ENCODE results near the gene GREB1L. TPM values are rescaled to one million over a fixed set of nuclear protein-coding genes. Genes with fewer than 3 reads are reported as not detected.

The GREB1L gene
- polyA plus RNA-seq, 1 experiment: 2.7 TPM

DNA sequence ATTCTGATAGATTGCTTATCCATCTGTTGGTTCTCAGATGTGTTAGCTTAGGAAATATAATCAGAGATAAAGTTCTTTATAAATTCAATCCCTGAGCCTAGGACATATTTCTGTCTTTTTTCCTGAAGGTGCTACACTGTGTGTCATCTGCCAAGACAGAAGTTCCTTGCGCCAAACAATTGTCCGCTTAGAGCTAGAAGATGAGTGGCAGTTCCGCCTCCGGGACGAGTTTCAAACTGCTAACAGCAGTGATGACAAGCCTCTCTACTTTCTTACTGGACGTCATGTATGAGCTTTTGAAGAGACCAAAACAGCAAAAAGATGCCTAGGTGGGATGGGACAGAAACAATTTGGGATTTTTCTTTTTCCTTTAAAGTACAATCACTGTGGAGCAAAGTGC is 280.5 kb downstream of the GREB1L start:
- Histone ChIP-seq H3K4me3 (ENCODE audit: low read depth, low read length) (no peak overlapping the region), H3K27me3 (ENCODE audit: control insufficient read depth, insufficient read depth, low read length) (no peaks in the 10 kb centered on the region), H3K36me3 (ENCODE audit: control insufficient read depth, insufficient read depth, low read length) (peaks cover 3% of the 10 kb centered on the region)
- CTCF ChIA-PET: no interaction called here
- TF ChIP-seq, protein P1, sequence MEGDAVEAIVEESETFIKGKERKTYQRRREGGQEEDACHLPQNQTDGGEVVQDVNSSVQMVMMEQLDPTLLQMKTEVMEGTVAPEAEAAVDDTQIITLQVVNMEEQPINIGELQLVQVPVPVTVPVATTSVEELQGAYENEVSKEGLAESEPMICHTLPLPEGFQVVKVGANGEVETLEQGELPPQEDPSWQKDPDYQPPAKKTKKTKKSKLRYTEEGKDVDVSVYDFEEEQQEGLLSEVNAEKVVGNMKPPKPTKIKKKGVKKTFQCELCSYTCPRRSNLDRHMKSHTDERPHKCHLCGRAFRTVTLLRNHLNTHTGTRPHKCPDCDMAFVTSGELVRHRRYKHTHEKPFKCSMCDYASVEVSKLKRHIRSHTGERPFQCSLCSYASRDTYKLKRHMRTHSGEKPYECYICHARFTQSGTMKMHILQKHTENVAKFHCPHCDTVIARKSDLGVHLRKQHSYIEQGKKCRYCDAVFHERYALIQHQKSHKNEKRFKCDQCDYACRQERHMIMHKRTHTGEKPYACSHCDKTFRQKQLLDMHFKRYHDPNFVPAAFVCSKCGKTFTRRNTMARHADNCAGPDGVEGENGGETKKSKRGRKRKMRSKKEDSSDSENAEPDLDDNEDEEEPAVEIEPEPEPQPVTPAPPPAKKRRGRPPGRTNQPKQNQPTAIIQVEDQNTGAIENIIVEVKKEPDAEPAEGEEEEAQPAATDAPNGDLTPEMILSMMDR (IDR thresholded peaks at IDR 0.05; ENCODE audit: insufficient read depth, low read depth, low read length): no peak
- no peak for DNase-seq (ENCODE audit: low read depth)
- POLR2A ChIA-PET: no interaction called here

DNA sequence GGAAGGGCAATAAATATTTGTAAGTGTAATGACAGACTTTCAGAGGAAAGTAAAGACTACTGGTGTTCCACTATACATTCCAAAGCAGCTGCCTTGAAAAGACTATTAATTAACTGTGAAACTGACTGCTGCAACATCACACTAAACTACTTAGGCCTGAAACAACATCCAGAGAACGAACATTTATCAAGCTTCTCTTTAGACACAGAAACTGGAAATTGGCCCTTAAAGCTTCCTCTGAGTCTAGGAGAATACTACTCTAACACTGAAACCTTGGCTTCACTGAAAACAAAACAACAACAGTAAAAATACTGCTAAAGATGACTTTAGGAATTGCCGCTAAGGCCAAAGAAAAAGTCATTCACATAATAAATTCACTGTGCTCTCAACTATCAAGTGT is 283.9 kb downstream of the GREB1L start:
- TF ChIP-seq, protein P1 (IDR thresholded peaks at IDR 0.05; ENCODE audit: insufficient read depth, low read depth, low read length): no peak
- ChIA-PET CTCF (no interaction called here), POLR2A (no interaction called here)
- Histone ChIP-seq H3K4me3 (ENCODE audit: low read depth, low read length) (no peak overlapping the region), H3K36me3 (ENCODE audit: control insufficient read depth, insufficient read depth, low read length) (peaks cover 3% of the 10 kb centered on the region), H3K27me3 (ENCODE audit: control insufficient read depth, insufficient read depth, low read length) (no peaks in the 10 kb centered on the region)
- DNase-seq (ENCODE audit: low read depth): no peak

DNA sequence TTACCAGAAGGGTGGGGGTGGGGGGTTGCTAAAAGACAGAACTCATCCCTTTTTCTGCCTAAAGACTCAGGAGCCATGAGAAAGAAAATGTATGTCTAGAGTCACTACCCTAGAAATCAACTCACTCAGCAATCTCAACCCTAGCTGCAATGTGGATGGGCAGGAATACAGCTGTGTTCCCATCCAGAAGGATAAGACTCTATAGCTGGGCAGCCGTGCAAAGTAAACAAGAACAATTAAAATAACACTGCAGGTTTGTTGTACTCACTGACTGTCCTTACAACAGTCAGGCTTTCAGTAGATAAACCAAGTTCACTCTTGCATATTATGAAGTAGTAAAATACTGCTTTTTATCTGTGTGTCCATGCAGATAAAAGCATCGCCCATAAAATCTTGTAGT is 284.4 kb downstream of the GREB1L start:
- TF ChIP-seq, protein P1 (IDR thresholded peaks at IDR 0.05; ENCODE audit: insufficient read depth, low read depth, low read length): no peak
- no peaks in the 10 kb centered on the region for H3K27me3 ChIP-seq (ENCODE audit: control insufficient read depth, insufficient read depth, low read length)
- no peak overlapping the region for H3K4me3 ChIP-seq (ENCODE audit: low read depth, low read length)
- H3K36me3 ChIP-seq (ENCODE audit: control insufficient read depth, insufficient read depth, low read length): peaks cover 3% of the 10 kb centered on the region
- no peak for DNase-seq (ENCODE audit: low read depth)
- ChIA-PET POLR2A (no interaction called here), CTCF (no interaction called here)

DNA sequence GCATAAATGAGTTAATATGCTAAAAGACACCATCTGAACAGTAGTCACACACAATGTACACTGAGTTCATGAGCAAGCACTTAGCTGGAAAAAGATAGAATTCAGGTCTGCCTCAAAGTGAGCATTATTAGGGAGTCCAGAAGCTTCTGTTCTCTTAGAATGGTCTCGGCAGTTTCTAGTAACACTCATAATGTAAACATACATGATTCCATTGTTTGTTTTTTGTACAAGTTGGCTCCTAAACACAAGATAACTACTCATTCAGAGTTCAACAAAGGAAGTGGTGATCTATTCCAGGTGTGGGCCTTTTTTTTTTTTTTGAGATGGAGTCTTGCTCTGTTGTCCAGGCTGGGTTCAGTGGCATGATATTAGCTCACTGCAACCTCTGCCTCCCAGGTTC is 292.3 kb downstream of the GREB1L start:
- DNase-seq (ENCODE audit: low read depth): no peak
- ChIA-PET CTCF (interaction anchor here (0.8 kb wide), 1 partner anchor 29 kb away, joined by 3 read pairs; no protein-coding TSS in a partner anchor), POLR2A (no interaction called here)
- TF ChIP-seq, protein P1 (IDR thresholded peaks at IDR 0.05; ENCODE audit: insufficient read depth, low read depth, low read length): no peak
- Histone ChIP-seq H3K4me3 (ENCODE audit: low read depth, low read length) (no peak overlapping the region), H3K27me3 (ENCODE audit: control insufficient read depth, insufficient read depth, low read length) (no peaks in the 10 kb centered on the region), H3K36me3 (ENCODE audit: control insufficient read depth, insufficient read depth, low read length) (peaks cover 1% of the 10 kb centered on the region)

DNA sequence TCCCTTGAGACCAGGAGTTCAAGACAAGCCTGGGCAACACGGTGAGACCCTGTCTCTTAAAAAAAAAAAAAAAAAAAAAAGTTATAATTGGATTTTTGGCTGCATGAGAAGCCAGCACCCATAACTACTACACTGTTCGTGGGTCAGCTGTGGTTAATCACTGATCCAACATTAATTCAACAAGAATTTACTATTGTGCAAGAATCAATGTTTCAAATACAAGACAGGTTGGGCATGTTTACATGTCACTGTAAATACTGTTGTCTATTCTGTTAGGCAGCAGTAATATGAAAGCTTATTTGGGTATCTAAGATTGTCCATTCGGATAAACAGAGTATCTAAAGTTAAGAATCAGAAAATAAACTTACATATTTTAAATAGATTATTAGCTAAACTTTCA is 296.2 kb downstream of the GREB1L start:
- TF ChIP-seq, protein P1 (IDR thresholded peaks at IDR 0.05; ENCODE audit: insufficient read depth, low read depth, low read length): no peak

More for the DNA sequence above, 296.2 kb downstream of the GREB1L start:
- H3K36me3 ChIP-seq (ENCODE audit: control insufficient read depth, insufficient read depth, low read length): peaks cover 1% of the 10 kb centered on the region
- H3K27me3 ChIP-seq (ENCODE audit: control insufficient read depth, insufficient read depth, low read length): no peaks in the 10 kb centered on the region
- POLR2A ChIA-PET: no interaction called here
- no peak overlapping the region for H3K4me3 ChIP-seq (ENCODE audit: low read depth, low read length)
- CTCF ChIA-PET: no interaction called here
- DNase-seq (ENCODE audit: low read depth): no peak
